Activated T-helper 2 cell treated with anti-CD3 and anti-CD28 coated beads, Interferon-gamma antibody, Interleukin-2, Interleukin-4, amounts not matched to agents 10 μg/mL and 5 μg/mL and 100 μg/mL, durations not matched to agents 14 hours and 24 hours and 36 hours (primary cell): ENCODE measurements around the gene ATP5PO. TPM values are rescaled to one million over a fixed set of nuclear protein-coding genes. Genes with fewer than 3 reads are reported as not detected.
"Not testable (repeated sequence)": the region's sequence is repeated elsewhere in the genome, so short reads cannot be mapped to it uniquely, and the experiment has no call there.

ENCODE experiments used
- DNase-seq: peaks from one replicate; pipeline ENCODE4 v3.0.0; 2021; ENCODE audit warnings: low spot score
- H3K27ac Mint-ChIP-seq: one replicate; pipeline ENCODE4 v1.8.0; 2021; ENCODE audit warnings: mixed read lengths
- H3K27me3 Mint-ChIP-seq: one replicate; pipeline ENCODE4 v1.8.0; 2021; ENCODE audit warnings: low read depth, mixed read lengths
- H3K36me3 Mint-ChIP-seq: one replicate; pipeline ENCODE4 v1.8.0; 2021; ENCODE audit warnings: low read depth, mixed read lengths
- H3K4me1 Mint-ChIP-seq: one replicate; pipeline ENCODE4 v1.8.0; 2021; ENCODE audit warnings: low read depth, mixed read lengths
- H3K4me3 Mint-ChIP-seq: one replicate; pipeline ENCODE4 v1.8.0; 2021; ENCODE audit warnings: low read depth, mild to moderate bottlenecking, moderate library complexity, mixed read lengths
- H3K9me3 Mint-ChIP-seq: one replicate; pipeline ENCODE4 v1.8.0; 2021; ENCODE audit warnings: mixed read lengths
- intact Hi-C: fragments of 100-400 bp; cut with micrococcal nuclease; formaldehyde crosslinking; loops from one replicate; pipeline ENCODE4 v1.15.1; 2023
- total RNA-seq: library from RNA; stranded (reverse); gene quantifications from 2 replicates; pipeline ENCODE4 v1.2.3, GENCODE V29; 2022

The ATP5PO gene
- total RNA-seq, 1 donor from 2014 or later: 186 TPM

GRCh38 chr21:33867868-33868267 is 47.7 kb downstream of the ATP5PO start:
- H3K4me1 Mint-ChIP-seq, intact Hi-C loops, H3K4me3 Mint-ChIP-seq, DNase-seq, H3K27me3 Mint-ChIP-seq, H3K27ac Mint-ChIP-seq, H3K9me3 Mint-ChIP-seq, H3K36me3 Mint-ChIP-seq: not testable (repeated sequence)

DNA sequence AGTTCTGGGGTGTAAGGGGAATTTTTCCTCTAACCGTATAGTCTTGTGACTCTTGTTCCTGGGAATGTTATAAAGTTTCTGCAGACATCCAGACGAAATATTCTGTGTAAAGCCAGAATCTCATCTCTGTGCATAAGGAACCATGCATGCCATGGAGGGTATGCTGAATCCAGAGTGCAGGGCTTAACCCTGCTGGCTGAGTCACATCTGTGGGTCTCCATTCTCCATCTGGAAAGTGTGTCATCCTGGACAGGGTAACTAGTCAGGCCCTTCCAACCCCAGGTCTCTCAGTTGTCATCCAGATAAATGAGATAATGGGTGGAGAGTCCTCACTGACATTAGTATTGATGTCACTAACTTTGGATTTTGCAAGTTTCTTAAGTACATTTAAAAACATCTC is 48.8 kb downstream of the ATP5PO start:
- Mint-ChIP-seq H3K9me3 (no peaks in the 10 kb centered on the region), H3K4me1 (peaks cover 3% of the 10 kb centered on the region), H3K36me3 (no peaks in the 10 kb centered on the region), H3K27me3 (peaks cover 5% of the 10 kb centered on the region), H3K4me3 (no peak overlapping the region), H3K27ac (no peak overlapping the region)
- no peak for DNase-seq
- intact Hi-C loops: no loop called here

- DNase-seq: no peak
- intact Hi-C loops: no loop called here
- H3K9me3 Mint-ChIP-seq: no peaks in the 10 kb centered on the region
- H3K4me3 Mint-ChIP-seq: no peak overlapping the region
- peaks cover 5% of the 10 kb centered on the region for H3K27me3 Mint-ChIP-seq
- H3K4me1 Mint-ChIP-seq: peaks cover 3% of the 10 kb centered on the region
- H3K36me3 Mint-ChIP-seq: no peaks in the 10 kb centered on the region
- H3K27ac Mint-ChIP-seq: no peak overlapping the region
These were observed 49.5 kb downstream of the ATP5PO start for GRCh38 chr21:33865996-33866575.

GRCh38 chr21:33865176-33865575 is 50.4 kb downstream of the ATP5PO start:
- no peaks in the 10 kb centered on the region for H3K9me3 Mint-ChIP-seq
- H3K4me1 Mint-ChIP-seq: peaks cover 3% of the 10 kb centered on the region
- H3K36me3 Mint-ChIP-seq: no peaks in the 10 kb centered on the region
- H3K4me3 Mint-ChIP-seq: no peak overlapping the region
- DNase-seq: no peak
- no peak overlapping the region for H3K27ac Mint-ChIP-seq
- intact Hi-C loops: no loop called here
- H3K27me3 Mint-ChIP-seq: peaks cover 4% of the 10 kb centered on the region

- intact Hi-C loops: no loop called here
- H3K27ac Mint-ChIP-seq: no peak overlapping the region
- peaks cover 3% of the 10 kb centered on the region for H3K4me1 Mint-ChIP-seq
- no peaks in the 10 kb centered on the region for H3K36me3 Mint-ChIP-seq
- no peaks in the 10 kb centered on the region for H3K9me3 Mint-ChIP-seq
- no peak for DNase-seq
- no peak overlapping the region for H3K4me3 Mint-ChIP-seq
- H3K27me3 Mint-ChIP-seq: no peaks in the 10 kb centered on the region
These were observed 51.5 kb downstream of the ATP5PO start for GRCh38 chr21:33864150-33864549.

DNA sequence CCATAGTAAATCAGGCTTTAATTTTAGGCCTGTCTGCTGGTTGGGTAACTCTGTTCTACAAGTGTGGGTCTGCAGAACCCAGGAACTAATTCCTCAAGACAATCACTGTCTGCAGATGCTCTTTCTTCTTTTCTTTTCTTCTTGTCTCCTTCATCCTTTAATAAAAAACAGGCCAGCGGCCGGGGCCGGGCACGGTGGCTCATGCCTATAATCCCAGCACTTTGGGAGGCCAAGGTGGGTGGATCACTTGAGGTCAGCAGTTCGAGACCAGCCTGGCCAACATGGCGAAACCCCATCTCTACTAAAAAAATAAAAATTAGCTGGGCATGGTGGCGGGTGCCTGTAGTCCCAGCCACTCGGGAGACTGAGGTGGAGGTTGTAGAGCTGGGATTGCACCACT is 52.4 kb downstream of the ATP5PO start:
- H3K27ac Mint-ChIP-seq: not testable (repeated sequence)

GRCh38 chr21:33861125-33861524 is 54.5 kb downstream of the ATP5PO start:
- Mint-ChIP-seq H3K9me3 (no peaks in the 10 kb centered on the region), H3K4me3 (no peak overlapping the region), H3K4me1 (no peaks in the 10 kb centered on the region), H3K27me3 (no peaks in the 10 kb centered on the region), H3K27ac (no peak overlapping the region), H3K36me3 (no peaks in the 10 kb centered on the region)
- DNase-seq: no peak
- intact Hi-C loops: no loop called here

More for the DNA sequence above, 52.4 kb downstream of the ATP5PO start:
- H3K27me3 Mint-ChIP-seq, H3K9me3 Mint-ChIP-seq, DNase-seq, H3K4me3 Mint-ChIP-seq, H3K36me3 Mint-ChIP-seq, H3K4me1 Mint-ChIP-seq, intact Hi-C loops: not testable (repeated sequence)

- H3K36me3 Mint-ChIP-seq: no peaks in the 10 kb centered on the region
- H3K4me1 Mint-ChIP-seq: no peaks in the 10 kb centered on the region
- no peaks in the 10 kb centered on the region for H3K27me3 Mint-ChIP-seq
- H3K27ac Mint-ChIP-seq: no peak overlapping the region
- H3K4me3 Mint-ChIP-seq: no peak overlapping the region
- no peaks in the 10 kb centered on the region for H3K9me3 Mint-ChIP-seq
- no peak for DNase-seq
- intact Hi-C loops: no loop called here
These were observed 55.2 kb downstream of the ATP5PO start for GRCh38 chr21:33860332-33860879.

DNA sequence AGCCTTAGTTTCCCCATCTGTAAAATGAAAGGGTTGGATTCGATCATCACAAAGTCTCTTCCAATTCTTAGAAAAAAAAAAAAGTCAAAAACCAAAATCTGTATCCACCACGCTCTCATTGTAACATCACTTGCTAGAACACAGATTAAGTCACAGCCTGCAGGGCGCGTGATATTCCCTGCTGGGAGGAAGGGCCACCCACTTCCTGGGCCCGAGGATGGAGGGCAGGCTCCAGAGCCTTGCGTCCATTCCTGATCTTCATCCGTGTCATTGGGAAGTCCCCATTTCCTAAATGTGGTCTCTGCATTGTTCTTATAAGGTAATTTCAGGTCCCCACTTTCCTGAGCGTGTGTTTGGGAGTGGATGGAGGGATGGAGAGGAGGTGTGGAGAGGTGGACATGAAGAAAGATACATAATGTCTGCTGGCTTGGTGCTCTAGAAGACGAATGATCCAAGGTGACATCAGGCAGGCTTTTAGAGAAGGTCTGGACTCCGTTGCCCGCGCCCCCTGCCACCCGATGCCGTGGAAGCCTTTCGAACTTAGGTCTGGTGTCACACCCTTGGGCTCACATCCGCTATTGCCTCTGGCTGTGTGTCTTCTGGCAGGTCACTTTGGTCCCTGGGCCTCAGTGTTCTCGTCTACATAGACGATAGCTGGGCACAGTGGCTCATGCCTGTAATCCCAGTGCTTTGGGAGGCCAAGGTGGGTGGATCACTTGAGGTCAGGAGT is 56.1 kb downstream of the ATP5PO start:
- DNase-seq: no peak
- H3K9me3 Mint-ChIP-seq: no peaks in the 10 kb centered on the region
- no peak overlapping the region for H3K4me3 Mint-ChIP-seq
- H3K27ac Mint-ChIP-seq: no peak overlapping the region
- H3K36me3 Mint-ChIP-seq: no peaks in the 10 kb centered on the region
- intact Hi-C loops: no loop called here
- H3K27me3 Mint-ChIP-seq: no peaks in the 10 kb centered on the region
- H3K4me1 Mint-ChIP-seq: no peaks in the 10 kb centered on the region

GRCh38 chr21:33858667-33859372 is 56.8 kb downstream of the ATP5PO start:
- Mint-ChIP-seq H3K4me1 (no peaks in the 10 kb centered on the region), H3K36me3 (no peaks in the 10 kb centered on the region), H3K9me3 (no peaks in the 10 kb centered on the region), H3K27me3 (no peaks in the 10 kb centered on the region), H3K27ac (no peak overlapping the region), H3K4me3 (no peak overlapping the region)
- DNase-seq: no peak
- intact Hi-C loops: no loop called here

GRCh38 chr21:33857846-33858666 is 57.5 kb downstream of the ATP5PO start:
- intact Hi-C loops: no loop called here
- H3K4me3 Mint-ChIP-seq: no peak overlapping the region
- H3K36me3 Mint-ChIP-seq: no peaks in the 10 kb centered on the region
- no peak for DNase-seq
- no peaks in the 10 kb centered on the region for H3K4me1 Mint-ChIP-seq
- H3K27ac Mint-ChIP-seq: no peak overlapping the region
- H3K27me3 Mint-ChIP-seq: no peaks in the 10 kb centered on the region
- H3K9me3 Mint-ChIP-seq: no peaks in the 10 kb centered on the region

DNA sequence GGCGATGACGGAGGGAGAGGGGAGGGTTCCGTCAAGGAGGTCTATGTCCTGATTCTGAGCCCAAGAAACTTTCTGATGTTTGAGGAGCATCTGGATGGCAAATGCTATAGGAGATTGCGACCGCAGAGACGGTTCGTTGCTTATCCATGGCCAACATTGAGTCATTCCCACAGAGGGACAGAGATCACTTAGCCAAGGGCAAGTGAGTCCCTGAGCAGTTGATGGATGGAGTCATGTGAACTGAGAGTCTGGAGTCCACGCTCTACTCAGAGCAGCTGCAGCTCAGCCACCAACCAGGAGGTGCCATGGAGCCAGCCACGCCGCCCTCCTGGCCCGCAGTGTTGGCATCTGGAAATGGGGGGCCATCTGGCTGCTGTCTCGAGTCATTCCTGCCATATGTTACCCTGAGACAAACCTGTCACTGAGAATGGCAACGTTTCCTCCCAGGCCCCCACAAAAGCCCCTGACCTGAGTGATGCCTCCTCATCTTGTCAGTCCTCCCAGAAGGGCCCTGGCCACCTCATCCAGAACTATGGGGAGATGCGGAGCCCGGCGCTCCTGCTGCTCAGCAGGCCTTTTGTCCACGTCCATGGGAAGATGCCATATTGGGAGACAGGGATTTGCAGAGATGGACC is 58.6 kb downstream of the ATP5PO start:
- Mint-ChIP-seq H3K4me1 (no peaks in the 10 kb centered on the region), H3K36me3 (no peaks in the 10 kb centered on the region), H3K9me3 (no peaks in the 10 kb centered on the region), H3K4me3 (no peak overlapping the region), H3K27me3 (no peaks in the 10 kb centered on the region), H3K27ac (no peak overlapping the region)
- intact Hi-C loops: no loop called here
- DNase-seq: no peak
